GM19438 (cell line): ENCODE results near the gene MAP7.
"Not testable (repeated sequence)": the region's sequence is repeated elsewhere in the genome, so short reads cannot be mapped to it uniquely, and the experiment has no call there.

ENCODE experiments used
- ATAC-seq: cut with Tn5 transposase; IDR thresholded peaks from one replicate; pipeline ENCODE4 v1.9.1; 2021; ENCODE audit warnings: low read depth; ENCODE audit not compliant: unreplicated experiment

MAP7 gene

GRCh38 chr6:136403110-136403980 is 146.9 kb downstream of the MAP7 start:
- no peak for ATAC-seq

- ATAC-seq: no peak
Observed at GRCh38 chr6:136401749-136402148, 148.5 kb downstream of the MAP7 start.

- not testable (repeated sequence) for ATAC-seq
Observed at GRCh38 chr6:136401236-136401635, 149.0 kb downstream of the MAP7 start.

- no peak for ATAC-seq
Observed at GRCh38 chr6:136398453-136398852, 151.8 kb downstream of the MAP7 start.

GRCh38 chr6:136396908-136397307 is 153.3 kb downstream of the MAP7 start:
- ATAC-seq: no peak

- not testable (repeated sequence) for ATAC-seq
Observed at GRCh38 chr6:136390959-136391358, 159.3 kb downstream of the MAP7 start.

- no peak for ATAC-seq
Observed at GRCh38 chr6:136387316-136387715, 162.9 kb downstream of the MAP7 start.

GRCh38 chr6:136383268-136383937 is 166.8 kb downstream of the MAP7 start:
- ATAC-seq: no peak

GRCh38 chr6:136382676-136383252 is 167.5 kb downstream of the MAP7 start:
- ATAC-seq: no peak

- ATAC-seq: no peak
Observed at GRCh38 chr6:136378888-136379287, 171.3 kb downstream of the MAP7 start.

- ATAC-seq: not testable (repeated sequence)
Observed at GRCh38 chr6:136375836-136376235, 174.4 kb downstream of the MAP7 start.

- ATAC-seq: no peak
Observed at GRCh38 chr6:136371959-136372358, 178.3 kb downstream of the MAP7 start.

- ATAC-seq: no peak
Observed at GRCh38 chr6:136370988-136371728, 179.1 kb downstream of the MAP7 start.

GRCh38 chr6:136365776-136366354 is 184.4 kb downstream of the MAP7 start:
- no peak for ATAC-seq

GRCh38 chr6:136362421-136363356 is 187.5 kb downstream of the MAP7 start:
- no peak for ATAC-seq

- ATAC-seq: no peak
Observed at GRCh38 chr6:136361787-136362186, 188.4 kb downstream of the MAP7 start.

GRCh38 chr6:136360783-136361182 is 189.4 kb downstream of the MAP7 start:
- no peak for ATAC-seq

GRCh38 chr6:136359851-136360250 is 190.4 kb downstream of the MAP7 start:
- no peak for ATAC-seq

- no peak for ATAC-seq
Observed at GRCh38 chr6:136351518-136352110, 198.6 kb downstream of the MAP7 start.
